ENCODE measurements around the gene ANKRD7. TPM values are rescaled to one million over a fixed set of nuclear protein-coding genes. Genes with fewer than 3 reads are reported as not detected.

ANKRD7 gene
- total and polyA plus RNA-seq, 7 donors = 0.71 to 2.9 (median 1.8) TPM; not detected in 3

DNA sequence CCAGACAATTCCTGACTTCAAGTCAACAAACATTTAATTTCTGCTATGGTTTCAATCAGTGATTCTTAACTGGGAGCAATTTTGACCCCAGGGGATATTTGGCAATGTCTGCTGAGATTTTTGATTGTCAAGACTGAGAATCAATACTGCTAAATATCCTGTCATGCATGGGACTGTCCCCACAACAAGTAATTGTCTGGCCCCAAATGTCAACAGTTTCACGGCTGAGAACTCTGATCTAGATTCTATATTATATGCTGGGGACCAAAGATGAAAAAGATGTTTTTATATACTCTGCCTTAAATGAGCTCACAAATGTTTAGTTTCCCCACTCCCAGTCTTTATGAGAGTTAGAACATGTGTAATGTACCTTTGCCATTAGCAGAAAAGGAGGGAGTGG is 19.2 kb downstream of the ANKRD7 start:
- no peaks in the 10 kb centered on the region for H3K4me1 ChIP-seq
- 45 to 67% methylated on average over 1 of the region's 1 CpG for WGBS, 2 donors
- intact Hi-C loops (cut with DNase I) = no loop called here
- no peak for DNase-seq
- no peak overlapping the region for H3K4me3 ChIP-seq
- H3K27me3 ChIP-seq = no peaks in the 10 kb centered on the region
- no peaks in the 10 kb centered on the region for H3K36me3 ChIP-seq
- no peak overlapping the region for H3K27ac ChIP-seq
- H3K9me3 ChIP-seq = no peaks in the 10 kb centered on the region
- no peak for TF ChIP-seq POLR2AphosphoS5 (IDR thresholded peaks at IDR 0.05)
- TF ChIP-seq, protein P1, sequence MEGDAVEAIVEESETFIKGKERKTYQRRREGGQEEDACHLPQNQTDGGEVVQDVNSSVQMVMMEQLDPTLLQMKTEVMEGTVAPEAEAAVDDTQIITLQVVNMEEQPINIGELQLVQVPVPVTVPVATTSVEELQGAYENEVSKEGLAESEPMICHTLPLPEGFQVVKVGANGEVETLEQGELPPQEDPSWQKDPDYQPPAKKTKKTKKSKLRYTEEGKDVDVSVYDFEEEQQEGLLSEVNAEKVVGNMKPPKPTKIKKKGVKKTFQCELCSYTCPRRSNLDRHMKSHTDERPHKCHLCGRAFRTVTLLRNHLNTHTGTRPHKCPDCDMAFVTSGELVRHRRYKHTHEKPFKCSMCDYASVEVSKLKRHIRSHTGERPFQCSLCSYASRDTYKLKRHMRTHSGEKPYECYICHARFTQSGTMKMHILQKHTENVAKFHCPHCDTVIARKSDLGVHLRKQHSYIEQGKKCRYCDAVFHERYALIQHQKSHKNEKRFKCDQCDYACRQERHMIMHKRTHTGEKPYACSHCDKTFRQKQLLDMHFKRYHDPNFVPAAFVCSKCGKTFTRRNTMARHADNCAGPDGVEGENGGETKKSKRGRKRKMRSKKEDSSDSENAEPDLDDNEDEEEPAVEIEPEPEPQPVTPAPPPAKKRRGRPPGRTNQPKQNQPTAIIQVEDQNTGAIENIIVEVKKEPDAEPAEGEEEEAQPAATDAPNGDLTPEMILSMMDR (IDR thresholded peaks at IDR 0.05) = no peak
- no peak for TF ChIP-seq EP300 (IDR thresholded peaks at IDR 0.05)
- TF ChIP-seq POLR2A (IDR thresholded peaks at IDR 0.05) = no peak

DNA sequence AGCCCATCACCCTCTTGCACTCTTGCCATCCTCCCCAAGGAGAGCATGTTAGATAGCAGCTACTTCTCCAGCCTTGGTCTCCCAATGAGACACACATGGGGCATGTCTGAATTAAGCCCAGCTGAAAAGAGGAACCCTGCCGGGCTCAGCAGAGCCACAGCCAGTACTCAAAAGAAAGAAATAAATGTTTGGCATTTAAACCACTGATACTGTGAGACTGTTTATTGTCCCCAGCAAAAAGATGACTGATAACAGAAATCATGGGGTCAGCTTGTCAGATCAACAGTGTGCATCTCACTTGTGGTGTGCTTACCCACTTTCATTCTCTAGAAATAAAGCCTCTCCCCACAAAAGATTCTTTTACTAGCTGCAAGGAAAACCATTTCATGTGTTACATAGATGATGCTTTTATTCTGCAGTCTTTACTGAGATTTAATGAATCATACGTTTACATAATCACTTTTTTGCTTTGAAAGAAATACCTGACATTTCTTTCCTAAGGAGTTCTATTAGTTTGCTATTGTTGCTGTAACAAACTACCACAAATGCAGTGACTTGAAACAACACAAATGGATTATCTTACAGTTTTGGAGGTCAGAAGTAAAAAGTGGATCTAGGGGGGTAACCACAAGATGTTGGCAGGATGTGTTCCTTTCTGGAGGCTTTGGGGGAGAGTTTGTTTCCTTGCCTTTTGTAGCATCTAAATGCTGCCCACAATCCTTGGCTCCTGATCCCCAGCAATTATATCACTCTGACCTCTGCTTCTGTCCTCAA is 20.9 kb downstream of the ANKRD7 start:
- Histone ChIP-seq H3K4me3 (no peak overlapping the region), H3K4me1 (no peaks in the 10 kb centered on the region), H3K9me3 (no peaks in the 10 kb centered on the region), H3K27ac (no peak overlapping the region), H3K27me3 (no peaks in the 10 kb centered on the region), H3K36me3 (no peaks in the 10 kb centered on the region)
- intact Hi-C loops (cut with DNase I) = no loop called here
- WGBS, 2 donors = 60% methylated on average over 2 of the region's 2 CpGs
- TF ChIP-seq EP300 (IDR thresholded peaks at IDR 0.05) (no peak), POLR2AphosphoS5 (IDR thresholded peaks at IDR 0.05) (no peak), POLR2A (IDR thresholded peaks at IDR 0.05) (no peak)
- TF ChIP-seq, protein P1 (IDR thresholded peaks at IDR 0.05) = no peak
- no peak for DNase-seq

DNA sequence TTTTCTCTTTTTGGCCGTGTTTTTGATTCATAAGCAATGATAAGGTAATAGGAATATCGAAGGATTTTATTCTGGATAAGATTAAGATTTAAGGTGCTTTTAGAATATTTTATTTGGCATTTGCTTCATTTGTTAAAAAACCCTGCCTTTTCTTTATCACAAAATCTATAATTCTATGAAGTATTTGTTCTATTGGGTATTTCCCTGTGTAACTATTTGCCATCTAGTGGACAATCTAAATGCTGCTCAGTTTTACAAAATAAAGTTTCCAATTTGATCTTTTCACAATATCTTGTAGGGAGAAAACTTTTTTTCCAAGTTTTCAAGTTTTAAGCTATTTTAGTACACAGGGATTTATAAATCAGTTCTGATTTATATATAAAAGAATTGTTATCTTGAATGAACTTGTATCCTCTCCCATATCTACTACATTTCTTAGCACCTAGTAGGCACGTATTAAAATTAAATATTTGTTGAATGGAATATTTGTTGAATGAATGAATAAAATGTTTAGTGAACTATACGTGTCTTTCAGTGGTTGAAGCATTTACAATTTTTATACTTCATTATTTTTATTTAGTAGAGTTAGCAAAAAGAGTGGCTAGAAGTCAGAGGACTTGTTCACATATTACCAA is 26.5 kb downstream of the ANKRD7 start:
- Histone ChIP-seq H3K9me3 (no peaks in the 10 kb centered on the region), H3K27ac (no peak overlapping the region), H3K36me3 (no peaks in the 10 kb centered on the region), H3K27me3 (no peaks in the 10 kb centered on the region), H3K4me3 (no peak overlapping the region), H3K4me1 (no peaks in the 10 kb centered on the region)
- 78 to 88% methylated on average over 4 of the region's 4 CpGs for WGBS, 2 donors
- DNase-seq = no peak
- intact Hi-C loops (cut with DNase I) = no loop called here
- TF ChIP-seq, protein P1 (IDR thresholded peaks at IDR 0.05) = no peak
- TF ChIP-seq EP300 (IDR thresholded peaks at IDR 0.05) (no peak), POLR2A (IDR thresholded peaks at IDR 0.05) (no peak), POLR2AphosphoS5 (IDR thresholded peaks at IDR 0.05) (no peak)

DNA sequence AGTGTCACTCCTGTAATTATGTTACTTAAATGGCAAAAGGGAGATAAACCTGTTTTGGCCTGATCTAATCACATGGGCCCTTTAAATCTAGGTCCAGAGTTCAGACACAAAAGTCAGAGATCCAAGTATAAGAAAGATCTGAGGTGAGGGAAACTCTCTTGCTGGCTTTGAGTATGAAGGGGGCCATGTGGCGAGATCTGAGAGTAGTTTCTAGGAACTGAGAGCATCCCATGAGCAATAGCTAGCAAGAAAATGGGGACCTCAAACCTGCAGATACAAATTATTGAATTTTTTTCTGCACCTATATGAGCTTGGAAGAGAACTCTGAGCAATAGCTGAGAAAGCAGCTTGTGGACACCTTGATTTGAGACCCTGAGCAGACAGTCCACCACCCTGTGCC is 27.6 kb downstream of the ANKRD7 start:
- Histone ChIP-seq H3K36me3 (no peaks in the 10 kb centered on the region), H3K4me1 (no peaks in the 10 kb centered on the region), H3K27me3 (no peaks in the 10 kb centered on the region), H3K4me3 (no peak overlapping the region), H3K27ac (no peak overlapping the region), H3K9me3 (no peaks in the 10 kb centered on the region)
- intact Hi-C loops (cut with DNase I) = no loop called here
- 85 to 91% methylated on average over 1 of the region's 1 CpG for WGBS, 2 donors
- DNase-seq = no peak
- TF ChIP-seq EP300 (IDR thresholded peaks at IDR 0.05) = no peak
- TF ChIP-seq POLR2A (IDR thresholded peaks at IDR 0.05) = no peak
- no peak for TF ChIP-seq POLR2AphosphoS5 (IDR thresholded peaks at IDR 0.05)
- TF ChIP-seq, protein P1 (IDR thresholded peaks at IDR 0.05) = no peak

Data from sigmoid colon (tissue), 7 donors.